Measurements from ENCODE around the gene LRIG1.

Gene LRIG1

DNA sequence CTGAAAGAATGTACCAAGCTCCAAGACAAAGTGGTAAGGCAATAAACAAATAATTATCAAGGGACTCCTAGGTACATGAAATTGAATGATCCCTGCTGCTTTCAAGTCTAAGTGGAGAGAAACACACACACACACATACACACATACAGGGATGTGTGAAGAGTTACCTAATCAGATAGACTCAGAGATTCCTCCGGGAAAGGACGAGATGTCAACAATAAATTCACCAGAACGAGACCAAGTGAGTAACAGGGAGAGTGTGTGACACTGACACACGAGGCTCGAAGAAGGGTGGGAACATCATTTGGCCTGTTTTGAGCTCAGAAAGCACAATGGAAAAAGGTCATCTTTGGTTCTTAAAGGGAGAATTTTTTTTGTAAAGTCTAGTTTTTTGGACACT is 13.4 kb downstream of the LRIG1 start:
- DNase-seq, result no peak

DNA sequence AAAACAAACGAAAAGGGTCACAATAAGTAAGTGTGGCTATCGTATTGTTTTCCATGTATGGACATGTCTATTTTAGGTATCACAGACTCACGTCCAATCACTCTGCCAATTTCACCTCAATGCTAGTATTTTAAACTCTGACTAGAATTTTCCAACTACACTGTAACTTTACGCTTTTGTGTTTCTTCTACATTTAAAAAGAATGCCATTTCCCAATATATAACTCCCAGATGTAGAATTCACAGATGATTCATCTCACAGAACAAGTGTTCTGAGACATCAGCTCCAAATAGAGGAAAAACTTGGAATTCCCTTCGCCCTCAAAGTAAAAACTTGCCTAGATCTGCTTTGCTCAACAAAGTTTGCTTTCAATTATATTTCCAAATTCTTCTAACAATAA is 14.2 kb downstream of the LRIG1 start:
- no peak for DNase-seq

DNA sequence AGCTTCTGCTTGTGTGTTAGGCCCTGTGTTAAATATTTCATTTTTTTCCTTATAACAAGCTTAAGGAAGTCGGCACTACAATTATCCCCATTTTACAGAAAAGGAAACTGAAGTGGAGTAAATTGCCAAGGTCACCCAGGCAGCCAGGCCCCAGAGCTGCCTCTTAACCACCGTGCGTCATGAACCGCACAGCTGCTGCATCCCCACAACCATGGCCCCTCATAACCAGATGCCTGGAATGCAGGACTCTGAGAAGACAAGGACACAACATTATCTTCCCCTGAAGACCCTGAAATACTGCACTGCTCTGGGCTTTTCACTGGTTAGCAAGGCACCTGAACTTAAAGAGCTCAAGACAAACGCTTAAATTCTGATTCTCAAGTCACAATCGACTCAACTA is 14.6 kb downstream of the LRIG1 start:
- no peak for DNase-seq

DNA sequence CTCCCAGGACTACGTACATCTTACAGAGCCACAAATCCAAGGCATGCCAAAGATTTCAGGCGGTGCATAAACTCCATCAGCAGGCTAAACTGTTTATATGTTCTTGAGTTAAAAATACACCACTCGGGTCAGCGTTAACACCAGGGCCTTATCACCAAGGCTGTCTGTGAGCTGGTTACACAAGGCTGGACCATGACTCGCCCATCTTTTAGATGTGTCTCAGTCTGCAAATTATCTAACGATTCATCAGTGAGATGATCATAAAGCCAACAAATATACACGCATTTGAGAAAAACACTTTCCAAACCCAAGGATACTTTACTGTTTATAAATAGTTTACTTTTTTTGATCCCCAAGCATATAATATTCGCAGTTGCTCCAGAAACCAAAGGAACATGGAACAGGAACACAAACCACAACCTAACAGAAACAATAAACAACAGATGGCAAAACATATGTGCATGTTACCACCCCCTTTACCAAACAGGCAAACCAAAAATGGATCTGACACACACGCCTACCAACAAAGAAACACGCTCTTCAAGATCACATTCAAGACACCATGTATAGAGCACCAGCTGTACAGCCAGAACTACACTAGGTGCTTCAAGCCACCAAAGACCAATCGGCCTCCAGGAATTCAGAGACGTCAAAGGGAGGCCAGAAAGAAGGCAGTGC is 15.4 kb downstream of the LRIG1 start:
- no peak for DNase-seq

DNA sequence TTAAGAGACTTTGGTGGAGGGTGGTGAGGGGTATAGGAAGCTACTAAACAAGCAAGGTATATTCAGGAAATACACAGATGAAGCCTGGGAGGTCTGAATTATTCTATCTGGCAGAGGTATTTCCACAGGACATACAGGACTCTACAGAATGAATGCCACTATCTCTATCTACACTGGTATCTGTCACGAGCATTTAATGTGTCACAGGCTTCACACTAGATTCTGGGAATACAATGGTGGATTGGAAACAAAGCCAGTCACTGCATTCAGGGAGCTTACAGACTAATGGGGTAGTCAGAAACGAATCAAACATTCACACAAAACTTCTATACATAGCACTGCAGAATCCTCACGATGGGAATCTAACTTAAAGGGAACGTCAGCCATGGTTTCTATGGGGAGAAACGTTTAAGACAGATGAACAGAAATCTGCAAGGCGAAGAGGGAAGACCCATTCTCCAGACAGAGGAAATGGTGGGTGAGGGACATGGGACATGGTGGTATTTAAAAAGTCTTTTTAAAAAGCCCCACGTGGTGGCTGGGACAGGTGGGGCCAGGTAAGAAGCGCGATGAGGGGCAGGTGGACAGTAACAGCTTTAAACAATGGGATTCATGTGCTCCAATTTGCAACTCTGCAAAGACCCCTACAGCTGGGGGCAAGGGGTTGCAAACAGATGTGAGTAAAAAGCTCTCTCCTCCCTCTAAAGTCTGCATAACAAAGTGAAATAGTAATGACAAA is 16.5 kb downstream of the LRIG1 start:
- DNase-seq, result no peak

DNA sequence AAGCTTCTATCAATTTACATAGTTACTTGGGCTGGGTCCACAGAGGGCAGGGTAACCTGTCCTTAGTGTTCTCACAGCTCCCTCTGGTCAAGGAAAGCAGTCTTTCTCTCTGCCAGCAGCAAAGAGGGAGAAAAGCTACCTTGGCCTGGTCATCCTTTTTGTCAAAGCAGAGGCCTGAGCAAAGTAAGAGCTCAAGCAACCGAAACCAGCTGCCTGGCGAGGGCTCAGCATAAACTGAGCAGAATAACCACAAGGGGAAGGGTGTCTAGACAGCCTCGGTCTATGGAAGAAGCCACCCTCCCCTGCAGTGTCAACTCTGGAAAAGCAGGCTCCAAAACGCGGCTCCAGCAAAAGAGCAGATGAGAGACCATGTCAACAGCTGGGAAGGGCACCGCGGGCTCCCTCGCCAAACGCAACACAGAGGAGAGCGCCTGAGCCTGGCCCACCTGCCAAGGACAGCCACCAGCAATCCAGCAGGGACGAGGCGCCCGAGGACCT is 17.4 kb downstream of the LRIG1 start:
- DNase-seq, result no peak

DNA sequence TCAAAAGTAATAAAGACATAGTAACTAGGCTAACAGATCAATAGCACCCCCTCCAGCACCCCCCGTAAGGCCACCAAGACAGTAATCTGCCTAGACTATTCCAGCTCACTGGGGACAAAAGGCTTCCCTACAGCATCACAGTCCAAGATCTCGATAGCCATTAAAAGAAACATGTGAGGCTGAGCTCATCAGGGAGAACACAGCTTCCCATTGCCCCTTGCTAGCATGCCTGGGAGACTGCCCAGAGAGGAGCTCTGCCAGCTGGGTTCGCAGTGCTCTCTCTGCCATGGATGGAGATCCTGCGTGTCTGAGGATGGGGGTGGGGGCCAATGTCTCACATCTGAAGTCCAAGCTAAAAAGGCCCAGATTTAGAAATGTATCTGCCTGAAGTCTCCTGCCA is 17.8 kb downstream of the LRIG1 start:
- DNase-seq, result no peak

DNA sequence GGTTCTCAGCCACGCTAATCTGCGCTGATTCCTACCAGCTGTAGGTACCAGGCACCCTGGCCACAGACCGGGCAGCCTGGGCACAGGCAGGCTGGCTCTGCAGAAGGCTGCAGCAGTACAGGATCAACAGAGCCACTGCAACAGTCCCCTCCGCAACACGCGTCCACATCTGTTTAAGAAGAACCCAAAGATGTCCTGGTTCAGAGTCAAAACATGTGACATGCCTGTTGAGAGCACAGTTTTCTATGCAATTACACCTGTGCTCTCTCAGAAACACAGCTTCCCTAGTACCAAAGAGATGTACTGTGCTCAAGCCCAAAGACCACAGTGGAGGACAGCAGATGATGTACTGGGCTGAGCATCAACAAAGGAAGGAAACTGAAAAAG is 18.8 kb downstream of the LRIG1 start:
- no peak for DNase-seq

DNA sequence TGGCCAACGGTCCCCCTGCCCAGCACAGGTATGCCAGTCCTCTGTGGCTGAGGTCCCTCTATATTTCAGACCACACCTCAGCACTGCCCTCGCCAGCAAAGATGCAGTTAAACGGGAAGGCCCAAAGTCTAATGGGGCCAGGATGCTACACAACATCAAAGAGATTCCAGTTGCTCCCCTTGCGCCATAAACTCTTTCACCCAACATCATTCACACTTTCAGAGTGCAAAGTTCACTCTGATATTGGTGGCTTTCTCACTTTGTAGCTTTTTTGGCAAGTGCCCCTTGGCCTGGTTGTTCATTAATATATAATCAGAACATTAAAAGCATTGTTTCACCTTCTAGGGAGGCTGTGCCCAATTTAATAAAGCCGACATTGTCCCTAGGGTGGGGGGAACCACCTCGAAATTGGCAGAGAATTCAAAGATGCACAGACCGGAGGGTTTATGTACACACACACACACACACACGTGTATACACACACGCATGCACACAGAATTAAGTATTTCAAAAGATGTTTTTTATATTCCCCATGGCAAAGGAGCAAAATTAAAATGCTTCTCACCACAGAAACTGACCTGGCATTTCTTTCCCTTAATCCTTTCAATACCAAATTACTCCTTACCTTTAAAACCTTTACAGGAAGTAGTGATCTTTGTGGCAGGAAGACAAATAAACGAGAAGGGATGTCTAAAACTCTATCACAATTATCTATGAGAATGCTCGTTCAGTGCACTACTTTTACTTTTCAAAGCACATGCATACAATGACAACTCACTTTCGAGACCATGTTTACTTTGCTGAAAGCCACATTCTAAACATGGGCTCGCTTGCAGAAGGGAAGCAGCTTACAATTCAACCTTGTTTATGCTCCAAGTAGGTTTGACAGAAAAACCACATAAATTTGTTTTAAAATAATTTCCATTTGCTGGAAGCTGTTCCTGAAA is 19.5 kb downstream of the LRIG1 start:
- DNase-seq, result no peak

DNA sequence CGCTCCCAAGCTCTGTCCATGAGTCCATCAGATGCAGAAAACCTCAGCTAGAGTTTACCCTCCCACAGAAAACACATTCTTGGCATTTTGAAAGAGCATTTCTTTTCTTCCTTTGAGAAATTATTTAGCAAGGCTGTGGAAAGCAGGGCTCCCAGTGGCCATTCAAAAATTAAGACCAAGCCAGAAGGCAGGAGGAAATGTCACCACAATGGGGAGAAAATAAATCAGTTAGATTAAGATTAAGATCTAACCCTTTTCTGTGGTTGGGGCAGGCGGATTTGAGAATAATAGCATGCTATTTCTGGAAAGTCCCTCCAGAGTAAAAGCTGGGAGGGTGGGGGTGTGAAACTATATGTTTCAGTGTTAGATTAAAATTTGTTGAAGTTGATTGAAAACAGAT is 20.2 kb downstream of the LRIG1 start:
- DNase-seq, result no peak

DNA sequence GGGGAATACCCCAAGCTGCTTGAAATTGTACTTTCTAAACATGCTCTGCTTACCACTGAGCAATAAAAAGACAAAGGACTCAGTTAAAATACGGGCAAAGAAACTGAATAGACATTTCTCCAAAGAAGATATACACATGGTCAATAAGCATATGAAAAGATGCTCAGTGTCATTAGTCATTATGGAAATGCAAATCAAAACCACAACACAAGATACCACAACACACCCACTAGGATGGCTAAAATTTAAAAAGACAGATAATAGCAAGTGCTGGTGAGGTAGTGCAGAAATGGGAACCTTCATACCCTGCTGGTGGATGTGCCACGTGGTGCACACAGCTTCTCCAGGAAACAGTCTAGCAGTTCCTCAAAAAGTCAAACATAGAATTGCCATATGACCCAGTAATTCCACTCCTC is 21.3 kb downstream of the LRIG1 start:
- DNase-seq, result no peak

DNA sequence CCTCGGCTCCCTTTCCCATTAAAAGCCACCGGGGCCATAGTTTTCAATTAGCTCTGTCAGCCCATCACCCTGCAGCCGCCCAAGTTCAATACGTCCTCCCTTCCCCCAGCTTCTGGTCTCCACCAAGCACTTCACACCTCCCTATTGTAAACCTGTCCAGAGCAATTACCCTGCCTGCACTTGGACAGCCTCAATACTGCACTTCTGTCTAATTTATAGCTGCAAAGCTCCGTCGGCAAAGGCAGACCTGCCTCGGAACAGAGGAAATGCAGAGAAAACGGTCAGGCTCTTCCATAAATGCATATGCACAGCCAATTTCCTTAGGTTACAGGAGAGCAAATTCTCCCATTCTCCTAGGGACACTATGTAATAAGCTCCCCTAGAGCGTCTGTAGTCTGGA is 21.9 kb downstream of the LRIG1 start:
- no peak for DNase-seq

DNA sequence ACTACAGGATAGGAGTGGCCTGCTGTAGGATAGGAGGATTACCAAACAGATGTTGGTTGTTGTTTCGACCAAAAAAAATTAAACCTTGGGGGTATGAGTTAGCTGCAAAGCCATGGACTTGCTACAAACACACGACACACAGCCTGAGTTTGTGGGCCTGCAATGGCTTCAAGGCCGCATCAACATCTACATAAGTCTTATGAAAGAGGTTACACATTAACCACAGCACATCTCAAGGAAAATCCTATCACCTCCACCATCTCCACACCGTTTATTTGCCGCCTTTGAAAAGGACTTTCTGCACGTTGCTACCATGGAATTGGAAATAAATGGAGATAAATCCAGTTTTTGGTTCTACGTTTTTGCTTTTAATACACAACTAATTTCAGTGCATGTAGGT is 23.0 kb downstream of the LRIG1 start:
- DNase-seq, result no peak

DNA sequence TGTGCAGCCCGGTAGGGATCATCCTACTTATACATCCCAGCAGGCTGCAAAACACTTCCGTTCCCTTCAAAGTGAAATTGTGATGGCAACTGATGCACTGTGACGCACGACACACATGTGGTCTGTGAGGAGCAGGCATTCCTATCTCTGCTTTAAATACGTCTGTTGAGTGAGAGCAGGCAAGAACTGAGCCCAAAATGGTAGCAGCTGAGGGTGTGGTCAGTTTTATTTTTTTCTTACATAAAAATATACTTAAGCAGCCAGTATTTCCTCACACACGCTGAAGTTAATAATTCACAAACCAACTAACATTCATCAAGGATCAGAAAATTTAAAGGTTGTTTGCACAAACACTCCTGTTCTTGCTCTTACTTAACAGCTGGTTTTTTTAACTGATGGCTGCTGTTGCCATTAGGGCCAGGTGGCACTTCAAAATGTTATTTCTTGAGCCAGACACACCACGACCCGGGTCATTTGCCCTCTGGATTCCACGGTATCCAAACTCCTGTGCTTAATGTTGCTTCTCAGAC is 23.9 kb downstream of the LRIG1 start:
- no peak for DNase-seq

DNA sequence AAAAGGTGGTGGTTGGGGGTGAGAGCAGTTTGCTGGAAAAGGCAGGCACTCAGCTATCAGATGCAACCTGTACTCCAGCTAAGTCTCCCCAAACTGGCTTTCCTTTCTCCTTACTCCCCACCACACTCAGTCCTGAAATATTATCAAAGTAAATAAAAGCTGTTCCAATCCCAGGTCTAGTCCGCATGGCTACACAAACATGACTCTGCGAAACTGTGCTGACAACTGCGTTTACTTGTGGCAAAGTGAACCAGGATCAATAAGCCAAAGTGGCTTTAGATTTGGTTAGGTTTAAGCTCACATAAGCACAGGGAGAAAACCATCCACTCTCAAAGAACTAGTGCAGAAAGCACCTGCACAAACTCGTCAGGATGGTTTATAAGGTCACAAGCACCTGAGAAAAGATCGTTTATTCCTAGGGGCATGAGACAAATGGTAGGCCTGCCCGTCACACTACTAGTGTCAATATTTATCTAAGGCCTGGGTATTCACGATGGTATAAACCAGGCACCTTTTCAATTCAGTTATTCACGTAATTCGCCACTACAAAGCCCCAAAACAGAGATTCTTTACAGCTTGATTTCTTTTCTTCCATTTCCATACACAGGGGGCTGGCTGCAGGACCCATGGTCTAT is 25.3 kb downstream of the LRIG1 start:
- DNase-seq, result peak in 1 of 2 experiments; percentile 27

DNA sequence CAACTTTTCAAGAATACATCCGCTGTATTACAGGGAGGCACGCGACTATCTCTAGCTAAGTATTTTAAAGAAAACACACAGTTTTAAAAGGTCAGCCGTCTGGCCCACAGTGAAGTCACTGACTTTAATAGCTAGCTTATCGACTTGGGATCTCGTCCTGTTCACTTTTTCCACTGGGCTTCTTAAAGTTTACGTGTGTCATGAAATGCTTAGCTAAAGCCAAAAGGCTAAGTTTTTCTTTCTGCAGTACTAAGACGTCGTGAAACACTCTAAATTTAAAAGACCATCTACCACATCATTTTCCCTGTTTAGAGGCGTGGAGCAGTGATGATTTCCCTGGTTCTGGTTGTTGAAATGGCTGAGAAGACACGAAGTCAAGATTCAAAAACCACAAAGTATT is 27.1 kb downstream of the LRIG1 start:
- no peak for DNase-seq

DNA sequence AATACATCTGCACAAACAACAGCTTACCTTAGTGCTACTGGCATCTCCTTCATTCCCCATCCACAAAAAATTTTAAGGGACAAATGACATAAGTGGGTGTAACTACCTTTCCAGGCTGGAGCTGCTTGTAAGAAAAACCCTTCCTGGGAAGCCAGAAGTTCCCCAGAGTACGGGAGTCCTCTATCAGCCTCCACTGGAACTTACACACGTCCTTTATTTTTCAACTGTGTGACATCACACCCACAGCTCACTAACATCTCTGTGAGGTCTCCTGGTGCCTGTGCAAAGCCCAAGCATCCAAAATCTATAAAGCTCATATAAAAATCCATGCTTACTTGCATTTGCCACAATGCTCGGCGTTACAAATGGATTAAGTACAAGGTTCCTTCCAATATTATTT is 27.6 kb downstream of the LRIG1 start:
- no peak for DNase-seq

DNA sequence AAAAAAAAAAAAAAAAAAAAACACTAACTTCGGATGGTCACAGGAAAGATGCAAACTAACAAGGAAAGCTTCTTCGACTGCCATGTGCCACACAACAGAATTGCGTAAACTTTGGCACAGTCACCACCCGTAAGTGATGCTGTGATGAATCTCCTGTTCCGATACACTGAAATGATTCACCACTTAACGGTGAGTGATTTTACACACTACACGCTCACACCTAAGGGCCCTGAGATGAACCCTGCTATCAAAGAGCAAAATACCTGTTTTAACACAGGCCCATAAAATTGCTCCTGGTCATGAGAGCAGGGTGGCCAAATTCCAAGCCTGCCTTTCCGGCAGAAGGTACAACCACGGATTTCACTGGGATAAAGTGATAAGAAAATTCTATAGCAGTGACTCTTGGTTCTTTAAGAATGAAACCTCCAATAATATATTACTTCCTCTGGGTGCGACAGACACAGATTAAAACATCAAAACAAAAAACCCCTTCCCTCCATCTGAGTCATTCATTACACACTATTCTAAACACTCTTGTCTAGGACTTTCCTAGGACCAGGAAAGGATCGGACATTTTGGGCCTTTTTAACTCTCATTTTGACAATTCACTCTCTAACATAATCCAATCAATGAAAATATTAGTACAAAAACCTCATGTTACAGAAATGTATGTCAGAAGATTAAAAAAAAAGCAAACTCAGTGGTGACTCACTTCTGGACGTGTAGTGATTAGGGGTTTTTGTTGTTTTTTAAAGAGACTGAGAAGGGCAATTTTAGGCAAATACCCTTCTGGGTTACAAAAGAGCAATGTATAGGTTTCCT is 28.3 kb downstream of the LRIG1 start:
- no peak for DNase-seq

DNA sequence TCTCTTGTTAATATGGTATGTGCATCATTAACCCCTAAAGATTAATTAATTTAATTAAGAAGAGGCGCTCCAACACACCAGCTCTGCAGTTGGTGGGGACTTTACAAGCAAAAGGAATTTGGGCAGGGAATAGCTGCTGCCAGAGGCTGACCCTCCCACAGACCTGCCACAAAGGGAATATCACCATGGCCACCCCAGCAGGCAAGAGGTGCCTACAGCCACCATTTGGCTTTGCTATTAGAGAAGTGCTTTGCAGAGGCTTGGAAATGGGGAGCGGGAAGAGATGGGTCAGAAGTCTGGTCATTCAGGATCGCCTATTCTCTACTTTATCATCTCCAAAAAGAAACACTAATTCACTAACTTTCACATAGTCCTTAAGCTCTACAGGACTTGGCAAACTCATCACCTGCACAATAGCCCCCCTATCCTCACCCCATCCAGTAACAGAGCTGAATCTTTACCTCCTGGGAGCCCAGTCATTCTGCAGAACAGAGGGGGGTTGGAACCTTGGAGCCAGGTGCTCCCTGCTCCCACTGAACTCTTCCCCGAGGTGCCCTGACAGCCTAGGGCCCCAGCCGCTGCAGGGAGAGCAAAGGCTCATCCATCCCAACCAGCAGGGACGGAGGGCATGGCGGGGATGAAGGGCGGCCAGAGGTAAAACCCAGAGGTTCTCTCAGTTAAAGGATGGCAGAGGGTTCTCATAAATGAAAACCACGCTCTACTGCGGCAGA is 29.7 kb downstream of the LRIG1 start:
- DNase-seq, result no peak

DNA sequence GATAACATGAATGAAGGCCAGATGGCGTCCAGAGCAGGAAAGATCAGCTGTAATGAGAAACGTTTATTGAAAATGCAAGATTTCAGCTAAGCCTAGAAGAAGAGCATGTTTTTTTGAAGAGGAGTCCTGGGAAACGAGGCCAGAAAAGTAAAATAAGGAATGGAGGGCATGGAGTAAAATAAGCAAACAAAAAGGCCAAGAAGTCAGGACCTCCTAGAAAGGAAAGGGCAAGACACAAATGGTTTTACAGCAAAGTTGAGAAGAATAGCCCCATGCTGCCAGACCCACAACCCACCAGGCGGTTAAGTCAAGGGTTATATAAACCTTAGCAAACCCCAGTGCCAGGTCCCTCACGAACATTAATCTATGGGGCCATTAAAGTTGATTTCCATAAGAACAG is 30.5 kb downstream of the LRIG1 start:
- DNase-seq, result no peak

DNA sequence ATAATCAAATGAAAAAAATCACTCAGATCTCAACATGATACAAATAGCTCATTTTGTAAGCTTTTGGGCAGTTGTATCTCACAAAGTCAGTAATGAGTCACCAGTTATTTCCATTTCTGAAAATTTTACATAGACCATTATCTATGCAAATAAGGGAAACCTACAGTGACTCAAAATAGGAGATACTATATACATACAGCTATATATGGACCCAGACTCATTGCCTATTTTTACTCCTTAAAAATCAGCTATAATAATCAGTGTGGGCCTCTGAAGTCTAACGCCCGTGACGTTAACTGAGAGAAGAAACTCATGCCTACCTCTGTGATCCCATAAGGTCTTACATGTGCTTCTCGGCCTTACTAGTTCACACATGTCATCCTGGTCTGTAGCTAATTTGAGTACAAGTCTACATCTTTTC is 31.6 kb downstream of the LRIG1 start:
- no peak for DNase-seq

Data from NCI-H187 (cell line).